Measurements from ENCODE around the gene SYNPO2.

- TF ChIP-seq, protein P1, sequence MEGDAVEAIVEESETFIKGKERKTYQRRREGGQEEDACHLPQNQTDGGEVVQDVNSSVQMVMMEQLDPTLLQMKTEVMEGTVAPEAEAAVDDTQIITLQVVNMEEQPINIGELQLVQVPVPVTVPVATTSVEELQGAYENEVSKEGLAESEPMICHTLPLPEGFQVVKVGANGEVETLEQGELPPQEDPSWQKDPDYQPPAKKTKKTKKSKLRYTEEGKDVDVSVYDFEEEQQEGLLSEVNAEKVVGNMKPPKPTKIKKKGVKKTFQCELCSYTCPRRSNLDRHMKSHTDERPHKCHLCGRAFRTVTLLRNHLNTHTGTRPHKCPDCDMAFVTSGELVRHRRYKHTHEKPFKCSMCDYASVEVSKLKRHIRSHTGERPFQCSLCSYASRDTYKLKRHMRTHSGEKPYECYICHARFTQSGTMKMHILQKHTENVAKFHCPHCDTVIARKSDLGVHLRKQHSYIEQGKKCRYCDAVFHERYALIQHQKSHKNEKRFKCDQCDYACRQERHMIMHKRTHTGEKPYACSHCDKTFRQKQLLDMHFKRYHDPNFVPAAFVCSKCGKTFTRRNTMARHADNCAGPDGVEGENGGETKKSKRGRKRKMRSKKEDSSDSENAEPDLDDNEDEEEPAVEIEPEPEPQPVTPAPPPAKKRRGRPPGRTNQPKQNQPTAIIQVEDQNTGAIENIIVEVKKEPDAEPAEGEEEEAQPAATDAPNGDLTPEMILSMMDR (conservative IDR thresholded peaks at IDR 0.05; ENCODE audit: low read length), result no peak
- TF ChIP-seq EZH2phosphoT487 (IDR thresholded peaks at IDR 0.05; ENCODE audit: borderline replicate concordance), result no peak
Measured at GRCh38 chr4:119100655-119101054, 212.0 kb downstream of the SYNPO2 start.

Data from Loucy (cell line).